H1 (cell line): ENCODE measurements around the gene LRRC27. TPM values are rescaled to one million over a fixed set of nuclear protein-coding genes. Genes with fewer than 3 reads are reported as not detected.

Source experiments
- CTCF ChIA-PET: fragments of 300-600 bp; sonication (Branson Sonifier 250); formaldehyde crosslinking; loops from one replicate; lab custom pipeline; 2021; ENCODE audit not compliant: partially characterized antibody; lab: Charles Lee
- POLR2A ChIA-PET: fragments of 300-600 bp; sonication (Branson Sonifier 250); formaldehyde crosslinking; loops from one replicate; lab custom pipeline; 2021; ENCODE audit warnings: inconsistent platforms; ENCODE audit not compliant: partially characterized antibody; lab: Charles Lee
- DNase-seq, 2 experiments: peaks; one replicate each; pipeline versions ENCODE4 v3.0.0 to v3.0.0-alpha.2; 2010 to 2022; ENCODE audit warnings: low spot score in 2 of 2, low read depth in 1 of 2, mixed read lengths in 1 of 2
- FAIRE-seq: peaks from 2 replicates; lab custom pipeline; 2011; peaks lifted over from hg19 to GRCh38; lab: Jason Lieb, UNC
- H2AFZ ChIP-seq: 2 replicates; pipeline ENCODE4 v1.8.1; 2012; ENCODE audit warnings: low read length, inconsistent platforms
- H2AK5ac ChIP-seq: 2 replicates; pipeline ENCODE4 v1.6.1; 2013; ENCODE audit warnings: low read depth, low read length
- H2BK120ac ChIP-seq: replicated peaks from 2 replicates; pipeline ENCODE3; 2013; ENCODE audit warnings: low read depth, low read length, inconsistent platforms
- H2BK12ac ChIP-seq: 2 replicates; pipeline ENCODE4 v1.6.1; 2013; ENCODE audit warnings: low read depth, low read length
- H2BK15ac ChIP-seq: 2 replicates; pipeline ENCODE4 v1.6.1; 2013; ENCODE audit warnings: low read length
- H2BK20ac ChIP-seq: 2 replicates; pipeline ENCODE4 v1.6.1; 2013; ENCODE audit warnings: low read length
- H2BK5ac ChIP-seq: 2 replicates; pipeline ENCODE4 v1.6.1; 2013; ENCODE audit warnings: low read depth, low read length
- H3K14ac ChIP-seq: 2 replicates; pipeline ENCODE4 v1.6.1; 2013; ENCODE audit warnings: inconsistent platforms; ENCODE audit not compliant: insufficient read length
- H3K18ac ChIP-seq: 2 replicates; pipeline ENCODE4 v1.6.1; 2013; ENCODE audit warnings: low read length; ENCODE audit errors: extremely low read depth
- H3K23ac ChIP-seq: 2 replicates; pipeline ENCODE4 v1.6.1; 2013; ENCODE audit warnings: inconsistent platforms; ENCODE audit not compliant: insufficient read length
- H3K23me2 ChIP-seq: 2 replicates; pipeline ENCODE4 v1.6.1; 2013; ENCODE audit warnings: low read depth, low read length
- H3K27ac ChIP-seq: 2 replicates; pipeline ENCODE4 v1.6.1; 2011; ENCODE audit warnings: low read depth, low read length, inconsistent platforms
- H3K27me3 ChIP-seq, 4 experiments: replicated peaks in 1 of 4; 1 replicate in 1 of 4; 2 replicates in 3 of 4; pipeline versions ENCODE4 v1.6.1 to v1.8.1; 2011 to 2013; ENCODE audit warnings: low read length in 3 of 4, mild to moderate bottlenecking in 3 of 4, inconsistent platforms in 2 of 4, mixed read lengths in 2 of 4, moderate library complexity in 1 of 4; ENCODE audit not compliant: control insufficient read depth in 3 of 4, insufficient read depth in 3 of 4; ENCODE audit errors: extremely low read depth in 1 of 4
- H3K36me3 ChIP-seq, 4 experiments: 2 replicates each; pipeline versions ENCODE4 v1.6.1 to v1.8.1; 2011 to 2013; ENCODE audit warnings: mild to moderate bottlenecking in 4 of 4, low read length in 3 of 4, moderate library complexity in 2 of 4, control low read depth in 1 of 4, inconsistent platforms in 1 of 4; ENCODE audit not compliant: insufficient read depth in 4 of 4, control insufficient read depth in 2 of 4
- H3K4ac ChIP-seq: replicated peaks from 2 replicates; pipeline ENCODE3; 2013; ENCODE audit warnings: low read length, low read depth, mixed read lengths, inconsistent platforms; ENCODE audit not compliant: insufficient read length
- H3K4me1 ChIP-seq, 4 experiments: replicated peaks in 1 of 4; 1 replicate in 1 of 4; 2 replicates in 3 of 4; pipeline versions ENCODE4 v1.6.1 to v1.8.1; 2011 to 2013; ENCODE audit warnings: low read length in 3 of 4, inconsistent platforms in 2 of 4, mixed read lengths in 1 of 4; ENCODE audit not compliant: insufficient read depth in 4 of 4, control insufficient read depth in 3 of 4
- H3K4me2 ChIP-seq, 2 experiments: 2 replicates each; pipeline versions ENCODE4 v1.6.1 to v1.8.1; 2011 to 2013; ENCODE audit warnings: low read depth in 2 of 2, low read length in 2 of 2, control low read depth in 1 of 2, inconsistent platforms in 1 of 2, mild to moderate bottlenecking in 1 of 2; ENCODE audit not compliant: insufficient read depth in 1 of 2
- H3K4me3 ChIP-seq, 4 experiments: fragments of 200-600, 300-600 bp in 1 of 4; sonication (generic), shearing (Covaris generic), sonication (Bioruptor Twin) in 1 of 4; 2 replicates each; pipeline versions ENCODE4 v1.5.1 to v1.8.1; 2011 to 2016; ENCODE audit warnings: low read length in 4 of 4, low read depth in 3 of 4, control low read depth in 2 of 4, inconsistent platforms in 2 of 4, mild to moderate bottlenecking in 2 of 4, mixed read lengths in 1 of 4, moderate library complexity in 1 of 4; ENCODE audit not compliant: insufficient read depth in 2 of 4; ENCODE audit errors: extremely low read depth in 1 of 4
- H3K56ac ChIP-seq: replicated peaks from 2 replicates; pipeline ENCODE3; 2013; ENCODE audit warnings: low read depth, mild to moderate bottlenecking, mixed read lengths, low read length, inconsistent platforms; ENCODE audit not compliant: insufficient read length
- H3K79me1 ChIP-seq: 2 replicates; pipeline ENCODE4 v1.6.1; 2013; ENCODE audit warnings: low read depth, low read length, control low read depth
- H3K79me2 ChIP-seq, 2 experiments: 2 replicates each; pipeline versions ENCODE4 v1.6.1 to v1.8.1; 2012 to 2013; ENCODE audit warnings: low read length in 2 of 2, mild to moderate bottlenecking in 2 of 2, inconsistent platforms in 1 of 2; ENCODE audit not compliant: insufficient read depth in 2 of 2, control insufficient read depth in 1 of 2
- H3K9ac ChIP-seq, 4 experiments: replicated peaks in 1 of 4; 1 replicate in 1 of 4; 2 replicates in 3 of 4; pipeline versions ENCODE4 v1.6.1 to v1.8.1; 2011 to 2013; ENCODE audit warnings: low read depth in 3 of 4, low read length in 3 of 4, control low read depth in 2 of 4, mild to moderate bottlenecking in 2 of 4, moderate library complexity in 2 of 4, inconsistent platforms in 1 of 4; ENCODE audit errors: extremely low read depth in 1 of 4
- H3K9me3 ChIP-seq, 2 experiments: 2 replicates each; pipeline versions ENCODE4 v1.6.1 to v1.8.1; 2012 to 2013; ENCODE audit warnings: mild to moderate bottlenecking in 2 of 2, moderate library complexity in 2 of 2, control low read depth in 1 of 2, inconsistent platforms in 1 of 2, low read depth in 1 of 2, low read length in 1 of 2, mixed read lengths in 1 of 2; ENCODE audit not compliant: insufficient read depth in 2 of 2
- H4K20me1 ChIP-seq, 2 experiments: replicated peaks in 1 of 2; 2 replicates each; pipeline versions ENCODE3 to v1.8.1; 2011 to 2013; ENCODE audit warnings: inconsistent platforms in 2 of 2, low read length in 2 of 2, mild to moderate bottlenecking in 1 of 2; ENCODE audit not compliant: insufficient read depth in 2 of 2, control insufficient read depth in 1 of 2
- H4K5ac ChIP-seq: 2 replicates; pipeline ENCODE4 v1.6.1; 2013; ENCODE audit warnings: low read length, low read depth, mixed read lengths, inconsistent platforms; ENCODE audit not compliant: insufficient read length
- H4K8ac ChIP-seq: 2 replicates; pipeline ENCODE4 v1.8.0; 2013; ENCODE audit warnings: mild to moderate bottlenecking, moderate library complexity, low read length, inconsistent platforms; ENCODE audit not compliant: insufficient read depth; ENCODE audit errors: extremely low read depth
- H4K91ac ChIP-seq: replicated peaks from 2 replicates; pipeline ENCODE3; 2013; ENCODE audit warnings: low read length, mixed read lengths, inconsistent platforms; ENCODE audit not compliant: insufficient read length
- E2F6 ChIP-seq: IDR thresholded peaks from 2 replicates; pipeline ENCODE4 v1.6.1; 2012; ENCODE audit warnings: inconsistent platforms
- JUN ChIP-seq: IDR thresholded peaks from 2 replicates; pipeline ENCODE4 v1.6.1; 2011; ENCODE audit warnings: low read depth, mild to moderate bottlenecking, improper control_type of control experiment, low read length
- MAX ChIP-seq: IDR thresholded peaks from 2 replicates; pipeline ENCODE4 v1.6.1; 2012; ENCODE audit warnings: inconsistent platforms
- whole genome bisulfite sequencing, 2 experiments: shearing (Covaris generic) in 1 of 2; methylation state at CpG; one replicate each; pipeline versions ENCODE4 v1.1.6 to v1.1.7; 2013 to 2015; ENCODE audit warnings: low lambda C conversion rate in 2 of 2, mixed read lengths in 2 of 2, inconsistent platforms in 1 of 2, low coverage in 1 of 2, missing lambda C conversion rate in 1 of 2; ENCODE audit not compliant: insufficient replicate concordance in 2 of 2, insufficient coverage in 1 of 2, insufficient read length in 1 of 2; ENCODE audit errors: extremely low coverage in 1 of 2, missing lambda C conversion rate in 1 of 2; 5-methylcytosine and 5-hydroxymethylcytosine counted together
- polyA plus RNA-seq, 7 experiments: library from polyadenylated mRNA; depleted of rRNA in 3 of 7; stranded (reverse) in 5 of 7; unstranded in 2 of 7; fragments of >200 nt in 5 of 7; fragments of 200-250 nt in 2 of 7; gene quantifications; 1 replicate in 5 of 7; 2 replicates in 1 of 7; 4 replicates in 1 of 7; pipeline versions ENCODE4 v1.2.1 to v1.2.3, GENCODE V29; 2011 to 2013; ENCODE audit warnings: missing spikeins in 2 of 7, mixed read lengths in 2 of 7
- total RNA-seq: library from RNA; stranded (reverse); fragmentation: NEBNext Ultra II Directional; extraction: Animal tissue kit (Norgen Biotek cat#: 25700); gene quantifications from 2 replicates; pipeline ENCODE4 v1.2.1, GENCODE V29; 2021

LRRC27 gene
- total and polyA plus RNA-seq, 2 of the 8 experiments (the other 6 are each of a cell fraction or from before 2014, with no cell fraction given) = 1.2 to 3.8 TPM

GRCh38 chr10:132365102-132365501 lies 33.1 kb downstream of the LRRC27 start:
- no peak overlapping the region for H2BK15ac ChIP-seq
- no peak overlapping the region for H2AK5ac ChIP-seq
- no peaks in the 10 kb centered on the region for H3K9me3 ChIP-seq
- H2AFZ ChIP-seq = no peak overlapping the region
- WGBS, 2 experiments = 89% methylated on average over 8 of the region's 9 CpGs; no CpG with 5 or more reads in 1 of the 2 experiments
- ChIA-PET POLR2A (no interaction called here), CTCF (no interaction called here)
- no peak overlapping the region for H3K14ac ChIP-seq
- H4K91ac ChIP-seq = no peak overlapping the region
- H3K23ac ChIP-seq = no peak overlapping the region
- no peak overlapping the region for H2BK20ac ChIP-seq
- peaks cover 0 to 7% (median 1%) of the 10 kb centered on the region in 4 experiments; a peak in 3 of 7 replicates for H3K4me1 ChIP-seq
- no peak overlapping the region for H2BK12ac ChIP-seq
- no peak overlapping the region for H3K18ac ChIP-seq
- H3K27me3 ChIP-seq = peaks cover 0 to 2% (median 0%) of the 10 kb centered on the region in 4 experiments; a peak in 1 of 7 replicates
- no peaks in the 10 kb centered on the region; a peak in 1 of 8 replicates for H3K36me3 ChIP-seq
- no peak overlapping the region for H2BK120ac ChIP-seq
- FAIRE-seq (no peak), DNase-seq (no peak)
- H4K8ac ChIP-seq = no peak overlapping the region; the same call in 1 of the 2 replicates
- no peaks in the 10 kb centered on the region for H3K79me1 ChIP-seq
- no peak overlapping the region for H3K4me3 ChIP-seq
- H3K4ac ChIP-seq = no peak overlapping the region
- peaks cover 7% of the 10 kb centered on the region; the same call in 1 of the 2 replicates for H3K23me2 ChIP-seq
- no peak overlapping the region for H3K9ac ChIP-seq
- H3K27ac ChIP-seq = no peak overlapping the region
- no peak overlapping the region for H4K5ac ChIP-seq
- H4K20me1 ChIP-seq = peaks cover 0 to 5% of the 10 kb centered on the region in 2 experiments
- H2BK5ac ChIP-seq = no peak overlapping the region
- peak; percentile 40; the same call in 1 of the 2 replicates for TF ChIP-seq MAX
- peak; percentile 76 for TF ChIP-seq E2F6
- no peak for TF ChIP-seq JUN
- no peaks in the 10 kb centered on the region for H3K79me2 ChIP-seq
- no peak overlapping the region for H3K56ac ChIP-seq
- H3K4me2 ChIP-seq = no peak overlapping the region
